HEK293 (cell line): ENCODE data around the gene LAMB1.

Experiments
- CTCF ChIA-PET: fragments of 350-600 bp; formaldehyde crosslinking; extraction: SDS; loops from one replicate; lab custom pipeline; 2021; ENCODE audit warnings: antibody characterized with exemption; lab: Yijun Ruan, JAX
- POLR2A ChIA-PET: fragments of 300-600 bp; formaldehyde crosslinking; extraction: SDS; loops from one replicate; lab custom pipeline; 2020; ENCODE audit warnings: antibody characterized with exemption, inconsistent platforms; lab: Yijun Ruan, JAX
- H3K27ac ChIP-seq: fragments of 200-500 bp; sonication (Bioruptor generic); 2 replicates; pipeline ENCODE4 v1.5.1; 2014; ENCODE audit warnings: low read depth, low read length, control low read depth, inconsistent platforms; ENCODE audit errors: extremely low read depth
- H3K36me3 ChIP-seq, 2 experiments: fragments of 200-500 bp in 1 of 2; sonication (Bioruptor generic) in 1 of 2; 1 replicate in 1 of 2; 2 replicates in 1 of 2; pipeline ENCODE4 v1.5.1; 2014 to 2017; ENCODE audit warnings: inconsistent platforms in 2 of 2, low read length in 2 of 2; ENCODE audit not compliant: control insufficient read depth in 2 of 2, insufficient read depth in 1 of 2
- H3K4me1 ChIP-seq: fragments of 200-500 bp; sonication (Bioruptor generic); 2 replicates; pipeline ENCODE4 v1.5.1; 2014; ENCODE audit warnings: mild to moderate bottlenecking, low read length, inconsistent platforms; ENCODE audit not compliant: control insufficient read depth, insufficient read depth
- H3K4me3 ChIP-seq: 2 replicates; pipeline ENCODE4 v1.5.1; 2011; ENCODE audit warnings: low read depth, mild to moderate bottlenecking, control low read depth, low read length, moderate library complexity
- H3K9me3 ChIP-seq: fragments of 200-500 bp; sonication (Bioruptor generic); 2 replicates; pipeline ENCODE4 v1.5.1; 2014; ENCODE audit warnings: low read depth, low read length, inconsistent platforms; ENCODE audit not compliant: control insufficient read depth, insufficient read depth
- CTCF ChIP-seq: fragments of 450-650 bp; formaldehyde crosslinking; IDR thresholded peaks from 2 replicates; pipeline ENCODE4 v1.5.1; 2016; ENCODE audit warnings: missing biosample characterization, missing genetic modification characterization
- GFI1B ChIP-seq: fragments of 450-650 bp; formaldehyde crosslinking; IDR thresholded peaks from 2 replicates; pipeline ENCODE4 v1.5.1; 2016; ENCODE audit warnings: missing biosample characterization, missing genetic modification characterization
- HIC1 ChIP-seq: fragments of 450-650 bp; formaldehyde crosslinking; IDR thresholded peaks from 2 replicates; pipeline ENCODE4 v1.5.1; 2016; ENCODE audit warnings: missing biosample characterization, missing genetic modification characterization
- IKZF3 ChIP-seq: fragments of 450-650 bp; IDR thresholded peaks from 2 replicates; pipeline ENCODE4 v1.5.0; 2018; ENCODE audit warnings: missing biosample characterization, mild to moderate bottlenecking, missing genetic modification characterization, moderate library complexity
- PRDM1 ChIP-seq: fragments of 450-650 bp; formaldehyde crosslinking; IDR thresholded peaks from 2 replicates; pipeline ENCODE4; 2016; ENCODE audit warnings: missing biosample characterization, missing genetic modification characterization
- SP7 ChIP-seq: fragments of 450-650 bp; formaldehyde crosslinking; IDR thresholded peaks from 2 replicates; pipeline ENCODE4 v1.5.1; 2016; ENCODE audit warnings: missing biosample characterization, missing genetic modification characterization
- ZBTB17 ChIP-seq: fragments of 450-650 bp; formaldehyde crosslinking; IDR thresholded peaks from 2 replicates; pipeline ENCODE4 v1.5.1; 2016; ENCODE audit warnings: missing biosample characterization, missing genetic modification characterization
- ZNF248 ChIP-seq: fragments of 450-650 bp; formaldehyde crosslinking; IDR thresholded peaks from 2 replicates; pipeline ENCODE4 v1.5.1; 2017; ENCODE audit warnings: missing biosample characterization, missing genetic modification characterization
- ZNF621 ChIP-seq: fragments of 450-650 bp; formaldehyde crosslinking; IDR thresholded peaks from 2 replicates; pipeline ENCODE4 v1.5.1; 2017; ENCODE audit warnings: missing biosample characterization, missing genetic modification characterization
- ZNF629 ChIP-seq: fragments of 450-650 bp; formaldehyde crosslinking; IDR thresholded peaks from 2 replicates; pipeline ENCODE4 v1.5.1; 2017; ENCODE audit warnings: missing biosample characterization, missing genetic modification characterization
- ZNF654 ChIP-seq: fragments of 450-650 bp; formaldehyde crosslinking; IDR thresholded peaks from 2 replicates; pipeline ENCODE4 v1.5.1; 2016; ENCODE audit warnings: low read depth, missing biosample characterization, missing genetic modification characterization
- ZNF660 ChIP-seq: fragments of 450-650 bp; IDR thresholded peaks from 2 replicates; pipeline ENCODE4 v1.5.1; 2018; ENCODE audit warnings: missing biosample characterization, mild to moderate bottlenecking, missing genetic modification characterization
- ZNF670 ChIP-seq: fragments of 450-650 bp; formaldehyde crosslinking; IDR thresholded peaks from 2 replicates; pipeline ENCODE4 v1.5.1; 2016; ENCODE audit warnings: missing biosample characterization, missing genetic modification characterization, low read depth
- ZSCAN30 ChIP-seq: fragments of 450-650 bp; IDR thresholded peaks from 2 replicates; pipeline ENCODE4 v1.5.1; 2018; ENCODE audit warnings: missing biosample characterization, mild to moderate bottlenecking, missing genetic modification characterization, moderate library complexity

LAMB1 gene

GRCh38 chr7:107879400-107880035 is 123.4 kb downstream of the LAMB1 start:
- Histone ChIP-seq H3K4me3 (no peak overlapping the region), H3K9me3 (no peaks in the 10 kb centered on the region), H3K36me3 (no peaks in the 10 kb centered on the region), H3K27ac (no peak overlapping the region), H3K4me1 (no peaks in the 10 kb centered on the region)
- ChIA-PET POLR2A (interaction anchor here (1.2 kb wide), 1 partner anchor 136 kb away, joined by 6 read pairs; the partner anchor contains the start of gene CBLL1), CTCF (interaction anchor here (0.7 to 8.2 kb wide), 20 partner anchors 8 to 1113 kb away, joined by 3 to 106 read pairs (median 4); partner anchors contain the start of genes CBLL1 and DLD)
- TF ChIP-seq IKZF3 (tag by site-specific recombination) (0 out of 2 replicates have a peak, but pooled peaks have one; percentile 13), CTCF (tag by site-specific recombination) (peak; percentile 11; the same call in 1 of the 2 replicates), ZNF629 (tag by site-specific recombination) (no peak), HIC1 (no peak), ZNF660 (0 out of 2 replicates have a peak, but pooled peaks have one; percentile 32), ZBTB17 (tag by site-specific recombination) (peak; percentile 50), ZNF654 (peak; percentile 88), SP7 (tag by site-specific recombination) (peak; percentile 21; the same call in 1 of the 2 replicates), ZSCAN30 (tag by site-specific recombination) (0 out of 2 replicates have a peak, but pooled peaks have one; percentile 16)

- ChIA-PET CTCF (interaction anchor here (0.7 to 8.2 kb wide), 22 partner anchors 8 to 1942 kb away, joined by 3 to 106 read pairs (median 4); partner anchors contain the start of genes CBLL1 and DLD), POLR2A (interaction anchor here (1.2 kb wide), 1 partner anchor 135 kb away, joined by 6 read pairs; the partner anchor contains the start of gene CBLL1)
- Histone ChIP-seq H3K36me3 (no peaks in the 10 kb centered on the region), H3K4me1 (no peaks in the 10 kb centered on the region), H3K9me3 (no peaks in the 10 kb centered on the region), H3K27ac (no peak overlapping the region), H3K4me3 (no peak overlapping the region)
- no peak for TF ChIP-seq ZNF248 (tag by site-specific recombination)
- peak; percentile 85 for TF ChIP-seq PRDM1 (tag by site-specific recombination)
These were observed 124.3 kb downstream of the LAMB1 start for GRCh38 chr7:107878636-107879035.

GRCh38 chr7:107877731-107878382 is 125.1 kb downstream of the LAMB1 start:
- Histone ChIP-seq H3K4me3 (no peak overlapping the region), H3K27ac (no peak overlapping the region), H3K36me3 (no peaks in the 10 kb centered on the region), H3K4me1 (no peaks in the 10 kb centered on the region), H3K9me3 (no peaks in the 10 kb centered on the region)
- TF ChIP-seq GFI1B (tag by site-specific recombination) = no peak
- TF ChIP-seq ZNF670 = no peak
- no peak for TF ChIP-seq ZNF621 (tag by site-specific recombination)
- ChIA-PET POLR2A (no interaction called here), CTCF (interaction anchor here (0.6 to 8.2 kb wide), 8 partner anchors 12 to 688 kb away, joined by 3 to 106 read pairs (median 4); partner anchors contain the start of genes CBLL1 and DLD)
